NAMALWA (cell line): Measurements from ENCODE around the gene GRB14.
"Not testable (repeated sequence)": the region's sequence is repeated elsewhere in the genome, so short reads cannot be mapped to it uniquely, and the experiment has no call there.

Source experiments
- DNase-seq: peaks from one replicate; pipeline ENCODE4 v3.0.0-alpha.2; 2015; ENCODE audit warnings: low spot score

The GRB14 gene

GRCh38 chr2:164495491-164496223 is 125.6 kb downstream of the GRB14 start:
- DNase-seq = peak; percentile 3

DNA sequence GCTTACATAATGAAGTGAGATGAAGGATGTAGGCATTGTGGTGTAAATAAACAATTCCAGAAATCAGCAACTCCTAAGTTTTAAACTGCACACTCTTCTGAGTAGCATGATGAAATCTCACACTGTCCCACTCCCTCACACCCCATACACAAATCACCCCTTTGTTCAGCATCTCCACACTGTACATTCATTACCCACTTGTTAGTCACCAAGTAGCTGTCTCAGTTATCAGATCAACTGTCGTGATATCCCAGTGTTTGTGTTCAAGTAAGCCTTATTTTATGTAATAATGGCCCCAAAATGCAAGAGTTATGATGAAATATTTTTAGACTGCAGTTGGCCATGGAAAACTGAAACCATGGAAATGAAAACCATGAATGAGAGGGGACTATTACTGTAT is 135.7 kb downstream of the GRB14 start:
- no peak for DNase-seq

GRCh38 chr2:164479460-164479859 is 141.8 kb downstream of the GRB14 start:
- no peak for DNase-seq

GRCh38 chr2:164478205-164478604 is 143.1 kb downstream of the GRB14 start:
- no peak for DNase-seq

- DNase-seq = no peak
Observed at GRCh38 chr2:164474873-164475272, 146.4 kb downstream of the GRB14 start.

DNA sequence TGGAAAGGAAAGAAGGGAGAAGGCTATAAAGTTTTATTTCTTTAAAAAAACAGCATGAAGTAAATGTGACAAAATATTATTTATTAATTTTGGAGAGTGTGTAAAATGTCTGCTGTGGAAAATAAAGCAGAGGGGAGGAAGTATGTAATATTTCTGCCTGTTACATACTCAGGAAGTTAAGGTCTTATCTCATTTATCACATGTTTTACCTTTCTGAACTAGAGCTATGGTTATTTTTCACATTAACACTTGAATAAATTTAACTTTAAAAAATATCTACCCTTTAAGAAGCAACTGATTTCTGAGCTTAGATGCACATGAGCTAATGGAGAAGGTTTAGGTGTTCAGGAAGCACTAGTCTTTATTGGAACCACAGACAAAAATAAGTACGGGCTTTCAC is 148.3 kb downstream of the GRB14 start:
- no peak for DNase-seq

GRCh38 chr2:164465047-164465446 is 156.2 kb downstream of the GRB14 start:
- not testable (repeated sequence) for DNase-seq

- no peak for DNase-seq
Observed at GRCh38 chr2:164464376-164464775, 156.9 kb downstream of the GRB14 start.

DNA sequence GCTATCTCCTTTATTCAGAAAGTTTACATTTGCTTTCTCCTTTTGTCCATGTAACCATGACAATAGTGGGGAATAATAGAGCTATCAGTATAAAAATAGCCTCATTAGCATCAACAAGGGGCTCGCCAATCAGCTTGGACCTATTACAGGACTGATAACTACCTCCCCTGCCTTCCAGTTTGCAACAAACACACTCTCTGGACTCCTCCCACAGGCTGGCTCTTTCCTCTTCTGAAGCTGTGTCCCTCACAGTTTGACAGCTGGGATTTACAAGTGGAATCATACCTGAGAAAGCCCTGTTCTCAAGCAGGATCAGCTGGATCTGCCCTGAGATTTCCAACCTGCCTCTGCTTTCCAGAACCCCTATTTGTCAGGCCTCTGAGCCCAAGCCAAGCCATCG is 162.5 kb downstream of the GRB14 start:
- no peak for DNase-seq

DNA sequence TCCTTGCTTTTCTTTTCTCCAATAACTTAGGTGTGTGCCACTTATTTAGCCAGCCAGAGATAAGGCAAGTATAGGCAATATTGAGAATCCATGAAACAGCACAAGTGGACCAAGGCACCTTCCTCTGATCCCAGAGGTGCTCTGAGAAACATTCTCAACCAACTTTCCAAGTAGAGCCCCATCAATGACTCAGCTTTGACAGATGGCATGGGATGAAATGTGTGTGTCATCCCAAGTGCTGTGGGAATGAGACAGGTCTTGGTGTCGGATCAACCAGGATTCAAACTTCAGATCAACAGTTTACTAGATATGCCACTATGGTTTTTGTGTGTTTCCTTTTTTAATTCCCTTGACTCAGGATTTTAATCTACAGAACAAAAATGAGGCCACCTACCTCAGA is 164.0 kb downstream of the GRB14 start:
- no peak for DNase-seq

GRCh38 chr2:164456619-164457018 is 164.7 kb downstream of the GRB14 start:
- no peak for DNase-seq

DNA sequence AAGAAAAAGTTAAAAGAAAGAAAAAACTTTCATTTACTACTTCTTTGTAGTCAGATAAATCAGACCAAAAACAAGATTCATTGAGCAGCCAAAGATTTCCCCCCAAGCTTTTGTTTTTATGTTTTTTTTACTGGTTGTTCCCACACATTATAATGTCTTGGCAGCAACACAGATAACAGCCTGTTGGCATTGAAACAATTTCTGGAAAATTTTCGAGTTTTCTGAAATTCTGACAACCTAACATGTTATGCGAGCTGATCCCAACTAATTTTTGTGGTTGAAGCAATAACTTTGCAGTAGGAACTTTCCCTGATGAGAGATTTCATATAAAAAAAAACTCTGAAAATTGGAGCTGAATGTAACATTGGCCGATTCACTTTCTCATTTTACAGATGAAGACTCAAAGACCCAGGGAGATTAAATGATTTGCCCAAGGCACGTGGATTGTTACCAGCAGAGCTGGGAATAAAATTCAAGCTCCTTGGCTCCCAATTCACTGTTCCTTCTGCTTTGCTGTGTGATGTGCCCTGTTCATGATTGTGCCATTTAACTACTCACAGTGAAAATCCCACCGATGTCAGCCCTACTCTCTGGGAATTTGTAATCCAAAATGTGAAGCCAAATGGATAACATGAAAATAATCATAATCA is 167.5 kb downstream of the GRB14 start:
- no peak for DNase-seq

DNA sequence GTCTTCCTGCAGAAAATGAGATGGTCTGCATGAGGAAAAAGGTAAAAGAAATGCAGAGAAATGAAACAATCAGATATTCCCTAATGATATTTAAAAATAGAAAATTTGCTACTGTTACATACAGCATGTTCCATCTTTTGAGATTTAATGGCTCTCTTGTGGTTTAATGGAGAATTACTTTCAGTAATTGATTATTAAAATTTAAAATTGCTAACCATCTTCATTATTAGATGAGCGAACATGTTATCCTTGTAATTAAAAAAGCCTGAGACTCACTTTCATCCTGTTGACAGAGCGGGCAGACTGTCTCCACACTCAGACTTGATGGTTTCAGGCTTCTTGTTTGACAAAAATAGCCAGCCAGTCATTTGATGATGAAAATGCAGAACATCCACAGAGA is 171.0 kb downstream of the GRB14 start:
- no peak for DNase-seq

GRCh38 chr2:164449706-164450105 is 171.6 kb downstream of the GRB14 start:
- DNase-seq = no peak

DNA sequence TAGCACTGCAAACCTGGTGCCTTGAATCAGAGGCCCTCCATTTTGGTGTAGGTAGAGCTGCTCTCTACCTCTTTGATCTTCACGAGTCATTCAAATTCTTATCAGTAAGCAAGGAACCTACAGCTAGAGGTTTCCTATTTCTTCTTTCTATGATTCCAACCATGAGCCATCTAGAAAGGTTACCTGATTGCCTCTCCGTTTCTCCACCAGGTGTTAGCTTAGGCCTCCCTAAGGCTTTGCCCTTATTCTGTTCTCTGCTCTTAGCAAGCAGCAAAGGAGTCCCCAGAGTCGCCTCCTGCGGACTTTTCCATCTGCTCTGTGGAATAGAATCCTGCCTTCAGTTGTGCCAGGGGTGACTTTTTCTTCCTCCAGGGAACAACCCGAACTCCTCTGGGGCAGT is 173.6 kb downstream of the GRB14 start:
- no peak for DNase-seq
